ENCODE measurements around the gene PRRX2.

Gene PRRX2

DNA sequence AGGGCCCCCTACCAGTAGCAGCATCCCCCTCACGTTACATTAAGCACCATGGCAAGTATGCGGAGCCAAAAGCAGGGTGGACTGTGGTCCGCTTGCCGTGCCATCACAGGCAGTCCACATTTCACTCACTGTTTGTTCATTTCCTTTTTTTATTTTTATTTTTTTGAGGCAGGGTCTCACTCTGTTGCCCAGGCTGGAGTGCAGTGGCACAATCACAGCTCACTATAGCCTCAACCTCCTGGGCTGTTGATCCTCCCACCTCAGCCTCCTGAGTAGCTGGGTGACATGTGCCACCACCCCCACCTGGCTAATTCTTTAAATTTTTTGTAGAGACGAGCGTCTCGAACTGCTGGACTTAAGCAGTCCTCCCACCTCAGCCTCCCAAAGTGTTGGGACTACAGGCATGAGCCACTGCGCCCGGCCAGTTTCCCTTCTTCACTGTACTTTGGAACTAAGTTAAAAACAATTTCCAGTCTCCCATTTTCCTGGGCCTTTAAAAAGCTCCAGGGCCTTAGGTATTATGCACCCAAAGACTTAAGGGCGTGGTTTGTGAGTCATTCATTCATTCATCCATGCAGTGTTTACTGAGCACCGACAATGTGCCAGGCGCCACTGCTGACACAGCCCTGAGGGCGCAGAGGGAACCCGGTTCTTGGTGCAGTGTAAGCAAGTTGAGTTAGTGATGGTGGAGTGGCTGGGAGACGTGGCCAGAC lies 19.9 kb downstream of the PRRX2 start:
- DNase-seq = no peak

DNA sequence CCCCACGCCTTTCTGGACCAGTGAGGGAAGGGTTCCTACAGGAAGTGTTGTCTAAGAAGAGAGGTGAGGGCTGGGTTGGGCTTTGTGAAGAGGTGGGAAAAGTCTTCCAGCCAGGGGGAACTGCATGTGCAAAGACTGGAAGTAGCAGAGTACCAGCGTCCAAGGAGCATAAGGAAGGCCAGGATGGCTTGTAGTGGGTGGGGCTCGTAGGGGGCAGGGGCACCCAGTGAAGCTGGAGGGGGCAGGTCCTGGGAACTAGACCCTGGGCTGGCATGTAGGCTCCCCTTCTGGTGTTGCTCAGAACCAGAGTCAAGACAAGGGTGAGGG lies 20.4 kb downstream of the PRRX2 start:
- DNase-seq = no peak

DNA sequence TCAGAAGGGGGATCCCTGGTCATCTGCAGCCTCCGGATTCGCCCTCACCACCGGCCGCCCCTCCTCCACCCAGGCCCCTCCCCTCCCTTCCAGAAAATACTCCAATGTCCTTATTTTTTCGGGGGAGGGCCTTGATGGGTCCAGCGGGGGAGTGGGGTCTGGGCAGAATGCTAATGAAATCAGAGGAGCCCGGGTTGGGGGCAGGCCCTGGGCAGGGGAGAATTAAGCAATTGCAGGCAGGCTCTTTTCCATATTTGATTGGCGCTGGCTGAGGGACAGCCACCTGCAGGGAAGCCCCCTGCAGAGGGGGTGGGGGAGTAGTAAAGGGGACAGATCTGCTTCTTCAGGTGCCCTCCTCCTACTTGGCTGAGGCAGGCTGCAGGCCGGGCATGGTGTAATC lies 21.3 kb downstream of the PRRX2 start:
- no peak for DNase-seq

DNA sequence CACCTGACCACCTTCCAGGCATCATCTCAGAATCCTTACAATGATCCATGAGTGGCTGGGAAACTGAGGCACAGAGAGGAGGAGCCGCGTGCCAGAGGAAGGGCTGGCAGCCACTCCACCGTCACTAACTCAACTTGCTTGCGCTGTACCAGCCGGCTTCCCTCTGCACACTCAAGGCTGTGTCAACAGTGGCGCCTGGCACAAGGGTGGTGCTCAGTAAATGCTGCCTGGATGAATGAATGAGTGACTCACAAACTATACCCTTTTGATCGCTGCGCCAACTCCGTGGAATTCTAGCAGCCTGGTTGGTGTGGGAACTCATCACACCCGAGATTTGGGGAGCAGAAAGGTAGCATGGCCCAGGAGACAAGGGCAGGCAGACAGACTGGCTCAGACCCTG lies 21.9 kb downstream of the PRRX2 start:
- DNase-seq = no peak

DNA sequence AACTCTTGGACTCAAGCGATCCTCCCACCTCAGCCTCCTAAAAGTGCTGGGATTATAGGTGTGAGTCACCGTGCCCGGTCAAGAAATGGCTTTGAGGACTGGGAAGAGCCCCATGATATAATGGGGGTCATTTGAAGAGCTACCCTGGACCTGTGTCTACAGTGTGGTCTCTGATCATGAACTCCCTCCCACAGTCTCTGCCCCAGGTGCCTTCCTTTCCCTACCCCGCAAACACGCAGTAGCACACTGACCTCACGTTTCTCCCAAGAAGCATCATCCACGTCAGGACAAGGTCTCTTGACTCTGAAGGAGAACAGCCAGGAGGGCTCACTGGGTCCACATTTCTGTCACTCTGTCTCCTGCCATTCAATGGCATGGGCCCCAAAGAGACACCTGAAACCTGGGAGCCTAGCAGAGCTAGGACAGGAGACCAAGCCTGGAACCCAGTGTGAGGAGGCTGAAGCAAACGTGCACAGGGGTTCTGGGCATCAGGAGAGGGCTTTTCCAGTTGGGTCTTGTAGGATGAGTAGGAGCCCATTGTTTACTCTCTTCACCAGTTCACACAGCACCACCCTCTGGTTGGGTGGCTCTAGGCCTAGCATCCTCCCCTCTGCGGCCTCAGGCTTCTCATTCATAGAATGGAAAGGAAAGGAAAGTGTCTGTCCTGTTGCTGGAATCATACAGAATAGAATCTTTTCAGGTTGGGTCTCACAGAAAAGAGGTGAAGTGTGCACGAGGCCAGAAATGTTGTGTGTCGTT lies 23.0 kb downstream of the PRRX2 start:
- DNase-seq = no peak

DNA sequence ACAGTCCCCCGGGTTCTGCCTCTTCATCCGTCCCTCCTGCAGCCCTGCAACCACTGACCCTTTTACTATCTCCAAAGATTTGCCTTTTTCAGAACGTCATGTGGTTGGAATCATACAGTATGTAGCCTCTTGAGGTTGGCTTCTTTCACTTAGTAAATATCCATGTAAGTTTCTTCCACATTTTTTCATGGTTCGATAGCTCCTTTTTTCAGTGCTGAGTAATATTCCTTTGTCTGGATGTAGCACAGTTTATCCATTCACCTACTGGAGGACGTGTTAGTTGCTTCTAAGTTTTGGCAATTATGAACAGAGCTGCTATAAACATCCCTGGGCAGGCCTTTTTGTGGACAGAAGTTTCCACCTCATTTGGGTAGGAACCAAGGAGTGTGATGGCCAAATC lies 27.1 kb downstream of the PRRX2 start:
- no peak for DNase-seq

DNA sequence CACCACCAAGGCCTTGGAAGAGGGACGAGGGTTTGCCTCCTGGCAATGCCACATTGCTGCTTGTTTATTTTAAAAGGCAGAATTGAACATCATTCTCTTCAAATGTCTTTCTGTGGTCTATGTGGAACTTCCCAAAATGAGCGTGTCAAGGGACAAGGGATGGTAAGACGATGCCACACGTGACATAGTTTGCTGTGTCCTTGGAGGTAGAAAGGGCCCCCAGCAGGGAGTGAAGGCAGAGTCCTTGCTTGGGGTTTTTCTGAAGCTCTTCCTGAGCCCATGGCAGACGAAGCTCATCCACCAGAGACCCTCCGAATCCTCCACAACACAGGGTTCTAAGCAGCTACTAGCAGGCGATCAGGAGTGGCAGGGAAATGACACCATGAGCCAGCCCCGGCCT lies 28.3 kb downstream of the PRRX2 start:
- no peak for DNase-seq

DNA sequence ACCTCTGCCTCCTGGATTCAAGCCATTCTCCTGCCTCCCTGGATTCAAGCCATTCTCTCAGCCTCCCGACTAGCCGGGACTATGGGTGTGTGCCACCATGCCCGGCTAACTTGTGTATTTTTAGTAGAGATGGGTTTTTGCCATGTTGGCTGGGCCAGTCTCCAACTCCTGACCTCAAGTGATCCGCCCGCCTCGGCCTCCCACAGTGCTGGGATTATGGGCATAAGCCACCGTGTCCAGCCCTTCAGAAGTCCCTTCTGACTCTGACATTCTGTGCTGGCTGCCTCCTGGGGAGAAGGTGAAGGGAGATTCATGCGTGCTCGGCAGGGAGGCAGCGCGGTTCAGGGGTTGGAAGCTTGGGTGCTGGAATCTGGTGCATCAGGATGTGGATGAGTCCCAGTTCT lies 28.8 kb downstream of the PRRX2 start:
- no peak for DNase-seq

DNA sequence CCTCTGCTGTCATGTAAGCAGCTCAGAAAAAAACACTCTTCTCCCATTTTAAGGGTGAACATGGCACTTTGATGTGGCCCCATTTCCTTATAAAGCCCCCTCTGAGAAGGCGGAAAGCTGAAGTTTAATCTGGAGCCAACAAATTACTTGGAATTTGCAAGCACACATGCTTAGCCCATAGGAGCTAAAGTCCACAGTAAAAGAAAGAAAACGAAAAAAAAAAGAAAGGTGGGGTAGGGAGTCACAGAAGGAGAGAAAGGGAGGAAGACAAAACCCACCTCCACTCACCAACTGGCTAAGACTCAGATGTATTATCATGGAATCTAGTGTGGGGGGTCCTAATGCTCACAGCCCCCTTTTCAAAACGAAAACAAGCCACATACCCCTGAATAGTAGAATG lies 30.4 kb downstream of the PRRX2 start:
- DNase-seq = no peak

DNA sequence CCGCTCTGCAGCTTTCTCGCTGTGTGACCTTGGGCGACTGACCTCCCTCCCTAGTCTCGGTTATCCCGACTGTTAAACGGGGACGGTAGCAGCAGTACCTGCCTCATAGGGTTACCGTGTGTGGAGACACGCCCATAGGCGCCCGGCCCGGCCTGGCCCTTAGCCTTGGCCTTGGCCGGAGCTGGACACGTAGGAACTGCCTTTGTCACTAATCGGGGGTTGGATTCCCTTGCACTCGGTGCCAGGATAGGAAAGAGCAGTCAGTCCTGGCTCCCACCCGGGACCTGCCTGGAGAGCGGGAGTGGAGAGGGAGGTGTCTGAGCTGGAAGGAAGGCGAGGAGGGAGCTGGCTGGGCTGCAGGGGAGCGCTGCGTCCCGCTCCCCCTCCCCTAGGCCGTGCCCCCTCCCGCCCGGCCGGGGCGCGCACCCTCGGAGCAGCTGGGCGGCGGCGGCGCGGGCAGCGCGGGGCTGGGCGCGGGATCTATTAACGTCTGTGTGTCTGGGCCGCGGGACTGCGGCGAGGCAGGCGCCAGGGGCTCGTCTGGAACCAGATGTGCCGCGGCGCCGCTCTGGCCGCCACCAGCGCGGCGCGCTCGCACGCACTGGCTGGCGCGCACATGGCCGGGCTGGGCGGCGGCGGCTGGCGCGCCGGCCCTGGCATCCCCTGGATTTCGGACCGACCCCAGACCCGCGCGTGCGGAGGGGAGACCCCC lies 31.7 kb downstream of the PRRX2 start:
- DNase-seq = peak; percentile 17

DNA sequence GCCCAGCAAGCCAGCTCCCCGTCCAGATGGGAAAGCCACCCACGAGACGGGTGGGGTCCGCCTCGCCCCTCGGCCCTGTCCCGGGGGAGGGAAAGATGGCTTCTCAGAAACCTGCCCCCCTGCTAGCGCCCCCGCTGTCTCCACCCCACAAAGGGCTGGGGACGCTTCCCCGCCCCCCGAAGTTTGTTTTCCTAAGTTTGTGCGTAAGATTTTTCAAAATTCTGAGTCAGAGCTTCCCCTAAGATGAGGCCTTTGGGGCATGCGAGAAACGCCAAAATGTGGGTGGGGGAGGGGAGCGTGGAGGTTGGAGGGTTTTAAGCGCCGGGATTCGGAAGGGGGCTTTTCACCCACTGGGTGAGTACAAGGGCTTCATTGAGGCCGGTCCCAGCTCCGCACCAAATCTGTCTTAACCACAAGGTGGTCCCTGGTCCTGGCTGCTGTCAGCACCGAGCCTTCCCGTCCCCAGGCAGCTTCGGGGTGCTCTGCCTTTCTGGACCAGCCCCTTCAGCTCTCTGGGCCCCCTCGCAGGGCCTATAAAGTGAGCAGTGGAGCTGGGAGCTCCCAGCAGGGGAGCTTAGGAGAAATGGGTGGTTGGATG lies 32.3 kb downstream of the PRRX2 start:
- peak; percentile 65 for DNase-seq

DNA sequence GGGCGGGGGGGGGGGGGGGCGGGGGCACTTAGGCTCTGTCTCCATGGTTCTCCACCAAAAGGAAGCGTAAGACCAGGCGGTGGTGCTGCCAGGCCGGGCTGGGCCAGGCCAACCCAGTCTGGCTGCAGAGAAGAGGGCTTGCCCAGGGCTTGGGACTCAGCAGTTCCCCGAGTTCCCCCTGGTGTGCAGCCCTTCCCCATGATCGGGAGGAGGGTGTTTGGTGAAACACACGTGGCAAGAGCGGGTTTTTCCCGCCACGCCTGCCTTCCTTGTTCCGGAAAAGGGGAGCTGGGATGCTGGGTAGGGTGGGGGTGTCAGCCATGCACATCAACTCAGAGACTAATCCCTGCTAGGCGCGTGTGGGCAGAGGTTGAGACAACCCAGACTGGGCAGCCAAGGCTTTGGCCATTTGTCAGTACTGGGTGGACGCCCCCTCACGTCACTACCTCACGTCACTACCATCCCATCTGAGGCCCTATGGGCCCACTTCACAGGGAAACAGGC lies 32.9 kb downstream of the PRRX2 start:
- peak; percentile 27 for DNase-seq

DNA sequence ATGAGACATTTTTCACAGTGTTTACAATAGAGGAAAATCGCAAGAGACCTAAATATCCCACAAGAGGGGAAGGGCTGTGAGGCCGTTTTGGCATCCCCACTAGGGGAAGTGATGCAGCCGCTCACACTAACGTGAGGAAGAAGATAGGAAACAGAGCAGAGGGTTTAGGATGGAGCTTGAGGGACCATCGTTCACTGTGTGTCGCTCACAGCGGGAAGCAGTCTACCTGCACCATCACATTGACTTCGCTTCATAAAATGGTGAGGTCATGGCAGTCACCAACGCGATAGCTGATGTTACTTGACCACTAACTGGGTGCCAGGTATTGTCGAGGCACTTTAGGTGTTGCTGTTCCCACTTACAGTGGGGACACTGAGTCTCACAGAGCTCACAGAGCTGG lies 35.6 kb downstream of the PRRX2 start:
- DNase-seq = no peak

DNA sequence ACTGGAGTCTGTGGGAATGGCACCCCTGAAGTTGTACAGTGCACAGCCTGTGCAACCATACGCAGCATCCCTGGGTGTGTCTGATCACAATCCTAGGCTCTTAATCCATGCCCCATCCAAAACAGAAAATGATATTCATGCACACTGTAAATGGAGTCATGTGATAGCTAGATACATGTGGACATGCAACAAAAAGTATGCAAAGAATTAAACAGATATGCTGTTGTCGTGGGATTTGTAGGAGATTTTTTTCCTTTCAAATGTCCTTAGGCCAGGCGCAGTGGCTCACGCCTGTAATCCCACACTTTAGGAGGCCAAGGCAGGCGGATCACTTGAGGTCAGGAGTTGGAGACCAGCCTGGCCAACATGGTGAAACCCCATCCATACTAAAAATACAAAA lies 36.1 kb downstream of the PRRX2 start:
- no peak for DNase-seq

DNA sequence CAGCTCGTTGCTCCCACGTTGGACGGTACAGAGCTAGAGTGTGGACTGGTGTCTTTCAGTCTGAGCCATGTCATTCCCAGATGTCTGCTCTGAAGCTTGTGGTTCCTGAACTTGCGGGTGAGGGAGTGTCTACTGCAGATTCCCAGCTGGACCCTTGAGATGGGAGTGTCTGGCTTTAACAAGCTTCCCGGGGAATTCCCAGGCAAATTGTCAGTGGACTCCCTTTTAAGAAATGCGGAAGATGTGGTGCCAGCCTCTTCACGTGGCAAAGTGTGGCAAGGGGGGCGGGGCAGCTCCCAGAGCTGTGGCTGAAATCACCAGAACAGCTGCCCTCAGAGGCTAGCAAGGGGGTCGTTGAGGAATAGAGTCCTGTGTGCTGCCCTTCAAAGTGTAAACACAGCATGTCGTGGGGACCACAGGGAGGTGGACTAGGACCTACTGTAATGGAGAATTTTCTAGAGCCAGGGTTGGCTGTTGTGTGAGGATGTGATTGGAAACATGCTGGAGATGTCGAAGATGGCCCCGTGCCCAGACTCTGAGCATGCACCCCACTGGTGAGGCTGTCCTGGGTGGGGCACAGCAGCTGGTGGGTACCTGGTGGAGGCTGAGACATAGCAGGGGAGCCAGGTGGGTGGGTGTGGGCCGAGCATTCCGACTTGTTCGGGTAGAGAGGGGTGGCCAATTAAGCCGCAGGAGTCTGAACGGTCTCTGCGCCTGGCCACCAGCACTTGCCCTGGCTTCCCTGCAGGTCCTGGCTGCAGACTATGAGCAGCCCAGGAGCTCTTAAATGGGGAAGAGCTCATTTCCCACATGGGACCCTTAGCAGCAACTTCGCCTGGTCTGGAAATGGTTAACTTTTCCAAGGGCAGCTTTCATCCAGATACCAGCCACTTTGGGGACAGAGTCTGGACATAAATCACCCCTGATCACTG lies 37.4 kb downstream of the PRRX2 start:
- no peak for DNase-seq

DNA sequence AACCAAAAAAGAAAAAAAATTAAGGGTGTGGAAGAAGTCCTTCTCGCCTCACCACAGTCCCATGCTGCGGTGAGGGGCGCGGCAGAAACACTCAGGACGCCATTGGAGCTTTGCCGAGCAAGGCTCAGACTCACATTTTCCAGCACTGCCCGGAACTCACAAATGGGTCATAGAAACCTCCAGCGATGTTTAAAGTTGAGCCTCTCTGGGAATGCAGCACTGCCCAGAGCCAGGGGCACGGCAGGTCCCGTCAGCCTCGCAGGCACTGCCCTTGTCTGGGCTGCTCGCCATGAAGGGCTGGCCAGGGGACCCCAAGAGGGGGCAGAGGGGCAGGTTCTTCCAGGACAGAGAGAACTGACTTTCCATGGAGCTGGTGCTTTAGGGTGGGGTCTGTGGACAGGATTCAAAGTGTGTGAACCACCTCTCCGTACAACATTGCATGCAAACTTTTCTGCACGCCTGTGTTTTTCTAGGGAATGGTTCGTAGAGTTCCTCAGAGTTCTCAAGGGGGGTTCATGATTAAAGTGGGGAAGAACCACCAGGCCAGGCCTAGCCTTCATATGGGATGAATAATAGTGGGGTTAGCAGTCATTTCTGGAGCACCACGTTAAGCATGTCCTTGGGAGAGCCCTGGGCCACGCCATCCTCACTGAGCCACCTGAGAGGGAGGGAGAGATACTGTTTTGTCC lies 38.4 kb downstream of the PRRX2 start:
- DNase-seq = no peak

DNA sequence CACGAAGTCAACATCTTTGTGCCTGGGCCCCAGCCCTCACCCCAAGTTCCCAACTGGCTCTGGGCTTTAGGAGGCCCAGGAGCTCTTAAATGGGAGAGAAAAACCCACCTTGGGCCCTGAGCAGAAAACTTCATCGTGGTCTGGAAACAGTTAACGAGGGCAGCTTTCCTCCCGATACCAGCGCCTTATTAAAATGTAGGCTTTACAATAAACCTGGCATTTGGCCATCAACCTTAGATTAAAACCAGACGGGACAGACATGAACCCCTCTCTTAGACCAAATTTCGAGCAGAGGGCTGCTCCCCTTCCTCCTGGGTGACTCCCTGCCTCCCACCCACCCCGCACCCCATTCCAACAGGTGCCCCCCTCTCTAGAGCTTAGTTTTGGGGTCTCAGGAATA lies 39.4 kb downstream of the PRRX2 start:
- no peak for DNase-seq

DNA sequence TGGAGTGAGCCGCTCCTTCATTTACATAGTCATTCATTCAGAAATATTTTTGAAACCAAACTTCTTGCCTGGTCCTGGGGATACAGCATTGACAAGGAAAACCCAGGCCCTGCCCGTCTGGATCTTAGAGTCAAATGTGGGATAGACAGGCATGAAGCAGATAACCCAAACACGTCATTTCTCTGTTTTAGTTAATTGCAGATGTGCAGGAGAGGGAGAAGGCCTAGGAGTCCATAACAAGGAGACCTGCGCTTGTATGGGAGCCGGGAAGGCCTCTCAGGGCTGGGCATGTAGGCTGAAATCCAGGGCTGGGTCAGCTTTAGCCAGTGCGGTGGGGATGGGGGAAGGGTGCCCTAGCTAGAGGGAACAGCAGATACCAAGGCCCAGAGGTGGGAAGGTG lies 43.3 kb downstream of the PRRX2 start:
- no peak for DNase-seq

DNA sequence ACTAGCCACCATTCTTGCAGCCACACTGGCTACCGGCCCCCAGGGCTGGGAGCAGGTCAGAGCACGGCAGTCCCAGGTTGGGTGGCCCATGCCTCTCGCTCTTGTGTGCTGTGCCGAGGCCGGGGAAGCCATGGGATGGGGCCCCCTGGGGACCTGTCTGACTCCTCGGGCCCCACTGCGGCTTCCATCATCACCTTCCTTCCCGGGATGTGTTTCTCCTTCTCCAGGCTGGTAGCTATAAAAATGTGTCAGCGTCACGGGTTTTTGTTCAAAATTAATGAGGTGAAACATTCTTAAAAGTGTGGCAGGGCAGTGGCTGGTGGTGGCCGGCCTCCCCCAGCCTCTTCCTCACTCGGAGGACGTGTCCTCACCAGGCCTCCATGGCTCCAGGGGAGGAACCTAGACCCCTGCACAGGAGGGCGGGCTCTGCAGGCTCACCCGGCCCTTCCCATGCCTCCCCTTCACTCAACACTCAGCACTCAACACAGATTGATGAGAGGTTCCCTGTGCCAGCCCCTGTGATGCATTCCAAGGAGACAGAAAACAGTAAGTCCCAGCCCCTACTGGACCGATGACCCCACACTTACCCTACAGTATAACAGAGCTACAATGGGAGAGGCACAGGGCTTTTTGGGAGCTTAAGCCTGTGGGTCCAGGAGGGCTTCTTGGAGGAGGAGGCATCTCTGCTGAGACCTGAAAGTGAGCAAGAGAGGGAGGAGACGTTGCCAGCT lies 44.2 kb downstream of the PRRX2 start:
- DNase-seq = no peak

DNA sequence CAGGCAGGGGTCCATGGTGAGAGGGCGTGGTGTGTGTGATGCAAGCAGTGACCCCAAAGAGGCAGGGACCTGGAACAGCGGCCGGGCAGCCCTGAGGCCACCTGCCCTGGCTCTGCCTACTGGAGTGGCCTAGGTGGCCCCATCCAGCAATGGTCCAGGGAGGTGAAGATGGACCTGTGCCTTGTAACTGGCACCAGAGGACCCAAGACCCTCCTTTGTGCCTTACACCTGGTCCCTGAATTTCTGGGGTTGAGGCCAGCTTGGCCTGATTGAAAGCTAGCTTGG lies 44.7 kb downstream of the PRRX2 start:
- DNase-seq = no peak

DNA sequence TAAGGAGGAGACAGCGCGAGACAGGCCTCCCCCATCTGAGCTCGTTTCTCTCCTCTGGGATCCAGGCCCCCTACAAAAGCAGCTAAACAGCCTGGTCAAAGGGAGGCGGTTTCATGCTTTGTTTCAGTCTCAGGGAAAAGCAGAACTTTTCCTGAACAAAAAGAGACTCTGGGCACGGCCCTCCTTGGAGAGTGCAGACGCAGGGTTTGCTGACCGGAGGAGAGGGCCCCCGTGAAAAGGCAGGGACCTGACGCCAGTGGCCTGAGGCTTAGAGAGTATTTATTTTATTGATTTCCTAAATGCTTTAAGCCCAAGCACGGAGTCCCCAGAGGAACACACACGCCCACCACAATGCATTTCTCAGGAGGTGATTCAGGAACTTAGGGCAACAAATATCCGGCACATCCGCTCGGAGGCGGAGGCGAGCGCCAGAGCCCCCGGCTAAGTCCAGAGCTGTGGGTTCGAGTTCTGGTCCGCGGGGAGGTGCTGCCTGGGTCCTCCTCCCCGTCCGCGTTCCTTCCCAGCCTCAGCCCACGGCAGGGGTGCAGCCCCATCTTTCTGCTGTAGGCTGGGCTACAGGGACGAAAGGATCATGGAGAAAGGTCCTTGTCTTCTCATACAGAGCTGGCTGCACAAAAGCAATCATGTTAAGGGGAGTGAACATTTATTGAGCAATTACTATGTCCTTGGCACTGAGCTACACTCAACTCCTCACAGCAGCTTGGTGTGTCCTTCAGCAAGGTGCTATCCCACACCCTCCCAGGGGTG lies 47.4 kb downstream of the PRRX2 start:
- DNase-seq = no peak
